ENCODE data around the gene GRB10. TPM values are rescaled to one million over a fixed set of nuclear protein-coding genes. Genes with fewer than 3 reads are reported as not detected.

Gene GRB10
- polyA plus RNA-seq, 3 donors: 1.3 to 3.1 (median 1.5) TPM

GRCh38 chr7:50818324-50818723 lies 35.6 kb upstream of the GRB10 start:
- Histone ChIP-seq H3K27ac (ENCODE audit: low read depth in 1 of 2, low read length in 2 of 2) (no peak overlapping the region), H3K9ac (ENCODE audit: insufficient read depth, low read length, poor library complexity, severe bottlenecking) (no peak overlapping the region), H4K20me1 (ENCODE audit: insufficient read depth, low read length) (no peaks in the 10 kb centered on the region), H3K4me3 (replicated peaks in 1 of 3; ENCODE audit: low read depth in 2 of 3, low read length in 3 of 3) (no peak overlapping the region), H3K4me2 (replicated peaks; ENCODE audit: extremely low read depth, low read length, poor library complexity, severe bottlenecking) (no peak overlapping the region), H3K36me3 (replicated peaks in 1 of 2; ENCODE audit: control insufficient read depth in 1 of 2, insufficient read depth in 2 of 2, low read length in 2 of 2) (no peaks in the 10 kb centered on the region), H3K9me3 (replicated peaks in 1 of 2; ENCODE audit: control insufficient read depth in 1 of 2, insufficient read depth in 1 of 2, low read length in 2 of 2) (no peaks in the 10 kb centered on the region), H3K79me2 (ENCODE audit: insufficient read depth, low read length) (no peaks in the 10 kb centered on the region), H3K4me1 (ENCODE audit: control insufficient read depth in 1 of 2, insufficient read depth in 2 of 2, low read length in 2 of 2) (no peaks in the 10 kb centered on the region), H2AFZ (ENCODE audit: insufficient read depth, low read depth, low read length, poor library complexity, severe bottlenecking) (no peak overlapping the region), H3K27me3 (ENCODE audit: control insufficient read depth in 2 of 2, insufficient read depth in 2 of 2, low read length in 2 of 2) (no peaks in the 10 kb centered on the region)
- Mint-ChIP-seq H3K36me3 (no peaks in the 10 kb centered on the region), H3K27ac (no peak overlapping the region), H3K27me3 (ENCODE audit: low read depth in 3 of 3) (peaks cover 0 to 2% (median 1%) of the 10 kb centered on the region in 3 donors), H3K9me3 (no peaks in the 10 kb centered on the region), H3K4me3 (no peak overlapping the region), H3K4me1 (no peaks in the 10 kb centered on the region)
- intact Hi-C loops (cut with micrococcal nuclease): no loop called here
- no peak for DNase-seq
- 100% methylated on average over 3 of the region's 6 CpGs for WGBS (ENCODE audit: insufficient coverage)
- no peak for TF ChIP-seq CTCF (IDR thresholded peaks at IDR 0.05)

- intact Hi-C loops (cut with micrococcal nuclease): no loop called here
- Mint-ChIP-seq H3K4me1 (no peaks in the 10 kb centered on the region), H3K9me3 (no peaks in the 10 kb centered on the region)
Observed at GRCh38 chr7:50817561-50817960, 34.9 kb upstream of the GRB10 start.

More at GRCh38 chr7:50817561-50817960, 34.9 kb upstream of the GRB10 start:
- no peak overlapping the region for H3K27ac Mint-ChIP-seq
- H3K36me3 ChIP-seq (replicated peaks in 1 of 2; ENCODE audit: control insufficient read depth in 1 of 2, insufficient read depth in 2 of 2, low read length in 2 of 2): no peaks in the 10 kb centered on the region
- no peak overlapping the region for H3K27ac ChIP-seq (ENCODE audit: low read depth in 1 of 2, low read length in 2 of 2)
- H2AFZ ChIP-seq (ENCODE audit: insufficient read depth, low read depth, low read length, poor library complexity, severe bottlenecking): no peak overlapping the region
- no peaks in the 10 kb centered on the region for H3K79me2 ChIP-seq (ENCODE audit: insufficient read depth, low read length)
- H3K4me2 ChIP-seq (replicated peaks; ENCODE audit: extremely low read depth, low read length, poor library complexity, severe bottlenecking): no peak overlapping the region
- H3K9ac ChIP-seq (ENCODE audit: insufficient read depth, low read length, poor library complexity, severe bottlenecking): no peak overlapping the region
- H3K27me3 ChIP-seq (ENCODE audit: control insufficient read depth in 2 of 2, insufficient read depth in 2 of 2, low read length in 2 of 2): no peaks in the 10 kb centered on the region
- WGBS (ENCODE audit: insufficient coverage): no CpG with 5 or more reads among the region's 1 CpG
- H3K4me3 Mint-ChIP-seq: no peak overlapping the region
- H3K36me3 Mint-ChIP-seq: no peaks in the 10 kb centered on the region
- H4K20me1 ChIP-seq (ENCODE audit: insufficient read depth, low read length): no peaks in the 10 kb centered on the region
- DNase-seq: no peak
- TF ChIP-seq CTCF (IDR thresholded peaks at IDR 0.05): no peak
- H3K9me3 ChIP-seq (replicated peaks in 1 of 2; ENCODE audit: control insufficient read depth in 1 of 2, insufficient read depth in 1 of 2, low read length in 2 of 2): no peaks in the 10 kb centered on the region
- no peak overlapping the region for H3K4me3 ChIP-seq (replicated peaks in 1 of 3; ENCODE audit: low read depth in 2 of 3, low read length in 3 of 3)
- peaks cover 0 to 2% (median 1%) of the 10 kb centered on the region in 3 donors for H3K27me3 Mint-ChIP-seq (ENCODE audit: low read depth in 3 of 3)
- H3K4me1 ChIP-seq (ENCODE audit: control insufficient read depth in 1 of 2, insufficient read depth in 2 of 2, low read length in 2 of 2): no peaks in the 10 kb centered on the region

Data from CD14-positive monocyte (primary cell).